Measurements from ENCODE around the gene KCNJ1.

The KCNJ1 gene

DNA sequence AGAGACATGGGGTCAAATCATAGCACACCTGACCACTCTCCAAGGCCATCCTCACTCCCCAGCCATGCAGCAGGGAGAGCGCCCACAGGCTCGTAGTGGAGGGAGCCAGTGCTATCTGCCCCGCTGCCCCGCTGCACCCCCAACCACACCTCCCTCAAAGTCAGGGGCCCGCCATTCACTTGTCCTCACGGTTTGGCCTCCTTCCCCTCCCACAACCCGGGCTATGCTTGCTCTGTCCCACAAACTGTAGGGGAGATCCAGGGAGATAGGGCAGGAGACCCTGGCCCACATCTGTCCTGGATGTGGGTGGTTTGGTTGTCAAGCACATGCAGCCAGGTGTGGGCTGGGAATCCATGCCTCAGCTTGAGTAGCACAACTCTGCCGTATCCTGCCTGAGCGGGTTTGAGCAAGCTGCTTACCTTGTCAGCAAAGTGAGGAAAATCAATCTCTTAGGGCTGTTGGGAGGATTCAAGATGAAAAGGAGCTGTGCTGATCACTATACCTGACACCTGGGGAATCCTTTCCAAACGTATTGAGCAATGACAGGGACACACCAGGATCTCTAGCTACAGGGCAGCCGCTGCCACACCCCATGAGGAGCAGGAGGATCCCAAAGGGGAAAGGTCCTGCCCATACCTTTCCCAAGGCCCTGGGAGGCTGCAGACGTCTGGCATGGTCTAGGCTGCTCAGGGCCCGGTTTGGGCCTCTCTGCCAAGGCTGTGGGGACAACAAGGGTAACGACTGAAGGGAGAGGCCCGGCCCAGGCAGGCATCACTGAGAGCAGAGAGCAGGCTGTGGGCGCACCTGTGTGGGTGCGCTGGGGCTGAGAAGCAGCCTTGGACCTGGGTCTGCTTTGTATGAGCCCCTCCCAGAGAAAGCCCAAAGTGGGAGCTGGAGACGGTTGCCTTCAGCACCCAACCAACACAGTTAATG is 47.4 kb upstream of the KCNJ1 start:
- TF ChIP-seq, protein P1, sequence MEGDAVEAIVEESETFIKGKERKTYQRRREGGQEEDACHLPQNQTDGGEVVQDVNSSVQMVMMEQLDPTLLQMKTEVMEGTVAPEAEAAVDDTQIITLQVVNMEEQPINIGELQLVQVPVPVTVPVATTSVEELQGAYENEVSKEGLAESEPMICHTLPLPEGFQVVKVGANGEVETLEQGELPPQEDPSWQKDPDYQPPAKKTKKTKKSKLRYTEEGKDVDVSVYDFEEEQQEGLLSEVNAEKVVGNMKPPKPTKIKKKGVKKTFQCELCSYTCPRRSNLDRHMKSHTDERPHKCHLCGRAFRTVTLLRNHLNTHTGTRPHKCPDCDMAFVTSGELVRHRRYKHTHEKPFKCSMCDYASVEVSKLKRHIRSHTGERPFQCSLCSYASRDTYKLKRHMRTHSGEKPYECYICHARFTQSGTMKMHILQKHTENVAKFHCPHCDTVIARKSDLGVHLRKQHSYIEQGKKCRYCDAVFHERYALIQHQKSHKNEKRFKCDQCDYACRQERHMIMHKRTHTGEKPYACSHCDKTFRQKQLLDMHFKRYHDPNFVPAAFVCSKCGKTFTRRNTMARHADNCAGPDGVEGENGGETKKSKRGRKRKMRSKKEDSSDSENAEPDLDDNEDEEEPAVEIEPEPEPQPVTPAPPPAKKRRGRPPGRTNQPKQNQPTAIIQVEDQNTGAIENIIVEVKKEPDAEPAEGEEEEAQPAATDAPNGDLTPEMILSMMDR (conservative IDR thresholded peaks at IDR 0.05; ENCODE audit: low read depth, low read length) = no peak
- H3K9ac ChIP-seq = no peak overlapping the region
- H4K20me1 ChIP-seq (ENCODE audit: insufficient read depth) = no peaks in the 10 kb centered on the region
- H3K36me3 ChIP-seq (ENCODE audit: insufficient read depth) = no peaks in the 10 kb centered on the region
- no peak overlapping the region for H3K27ac ChIP-seq
- H3K27me3 ChIP-seq (ENCODE audit: insufficient read depth, low read depth) = no peaks in the 10 kb centered on the region
- no peak overlapping the region for H3K4me2 ChIP-seq
- no peak overlapping the region for H3K4me3 ChIP-seq (IDR thresholded peaks at IDR 0.05; ENCODE audit: insufficient read depth, low read depth, low read length)
- peaks cover 3% of the 10 kb centered on the region for H3K4me1 ChIP-seq (ENCODE audit: low read depth, poor library complexity, severe bottlenecking)
- H2AFZ ChIP-seq (ENCODE audit: low read depth) = no peak overlapping the region
- H3K79me2 ChIP-seq (ENCODE audit: insufficient read depth, low read depth) = no peaks in the 10 kb centered on the region

DNA sequence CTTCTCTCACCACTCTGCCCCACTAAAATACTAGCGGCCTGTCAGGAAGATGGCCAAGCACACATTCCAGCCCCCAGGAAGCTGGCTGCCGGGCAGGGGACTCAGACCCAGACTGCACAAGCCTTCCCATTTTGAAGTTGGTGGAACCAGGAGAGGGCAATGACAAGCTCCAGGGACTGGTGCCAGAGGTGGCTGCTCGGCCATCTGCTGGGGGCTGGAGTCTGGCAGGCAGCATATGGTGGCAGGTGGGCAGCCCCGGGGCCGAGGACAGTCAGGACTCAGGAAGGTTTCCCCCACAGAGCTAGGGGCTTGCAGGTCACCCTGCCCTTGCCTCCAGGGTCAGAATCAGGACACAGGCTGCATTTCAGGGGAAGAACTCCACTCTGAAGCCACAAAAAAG is 46.7 kb upstream of the KCNJ1 start:
- Histone ChIP-seq H3K9ac (no peak overlapping the region), H3K4me1 (ENCODE audit: low read depth, poor library complexity, severe bottlenecking) (no peaks in the 10 kb centered on the region), H2AFZ (ENCODE audit: low read depth) (no peak overlapping the region), H3K79me2 (ENCODE audit: insufficient read depth, low read depth) (no peaks in the 10 kb centered on the region), H4K20me1 (ENCODE audit: insufficient read depth) (no peaks in the 10 kb centered on the region), H3K36me3 (ENCODE audit: insufficient read depth) (no peaks in the 10 kb centered on the region), H3K4me3 (IDR thresholded peaks at IDR 0.05; ENCODE audit: insufficient read depth, low read depth, low read length) (no peak overlapping the region), H3K4me2 (no peak overlapping the region), H3K27me3 (ENCODE audit: insufficient read depth, low read depth) (no peaks in the 10 kb centered on the region), H3K27ac (no peak overlapping the region)
- TF ChIP-seq, protein P1 (conservative IDR thresholded peaks at IDR 0.05; ENCODE audit: low read depth, low read length) = no peak

DNA sequence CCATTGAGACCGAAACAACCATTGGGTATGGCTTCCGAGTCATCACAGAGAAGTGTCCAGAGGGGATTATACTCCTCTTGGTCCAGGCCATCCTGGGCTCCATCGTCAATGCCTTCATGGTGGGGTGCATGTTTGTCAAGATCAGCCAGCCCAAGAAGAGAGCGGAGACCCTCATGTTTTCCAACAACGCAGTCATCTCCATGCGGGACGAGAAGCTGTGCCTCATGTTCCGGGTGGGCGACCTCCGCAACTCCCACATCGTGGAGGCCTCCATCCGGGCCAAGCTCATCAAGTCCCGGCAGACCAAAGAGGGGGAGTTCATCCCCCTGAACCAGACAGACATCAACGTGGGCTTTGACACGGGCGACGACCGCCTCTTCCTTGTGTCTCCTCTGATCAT is 44.6 kb upstream of the KCNJ1 start:
- Histone ChIP-seq H3K79me2 (ENCODE audit: insufficient read depth, low read depth) (no peaks in the 10 kb centered on the region), H4K20me1 (ENCODE audit: insufficient read depth) (no peaks in the 10 kb centered on the region), H3K4me3 (IDR thresholded peaks at IDR 0.05; ENCODE audit: insufficient read depth, low read depth, low read length) (no peak overlapping the region), H3K4me2 (no peak overlapping the region), H3K27ac (no peak overlapping the region), H3K36me3 (ENCODE audit: insufficient read depth) (no peaks in the 10 kb centered on the region), H3K4me1 (ENCODE audit: low read depth, poor library complexity, severe bottlenecking) (no peaks in the 10 kb centered on the region), H3K27me3 (ENCODE audit: insufficient read depth, low read depth) (no peaks in the 10 kb centered on the region), H2AFZ (ENCODE audit: low read depth) (no peak overlapping the region), H3K9ac (no peak overlapping the region)
- TF ChIP-seq, protein P1 (conservative IDR thresholded peaks at IDR 0.05; ENCODE audit: low read depth, low read length) = no peak

DNA sequence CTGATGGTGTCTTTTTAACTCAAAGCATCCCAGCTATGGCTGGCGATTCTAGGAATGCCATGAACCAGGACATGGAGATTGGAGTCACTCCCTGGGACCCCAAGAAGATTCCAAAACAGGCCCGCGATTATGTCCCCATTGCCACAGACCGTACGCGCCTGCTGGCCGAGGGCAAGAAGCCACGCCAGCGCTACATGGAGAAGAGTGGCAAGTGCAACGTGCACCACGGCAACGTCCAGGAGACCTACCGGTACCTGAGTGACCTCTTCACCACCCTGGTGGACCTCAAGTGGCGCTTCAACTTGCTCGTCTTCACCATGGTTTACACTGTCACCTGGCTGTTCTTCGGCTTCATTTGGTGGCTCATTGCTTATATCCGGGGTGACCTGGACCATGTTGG is 44.1 kb upstream of the KCNJ1 start:
- no peak overlapping the region for H2AFZ ChIP-seq (ENCODE audit: low read depth)
- peaks cover 3% of the 10 kb centered on the region for H3K4me1 ChIP-seq (ENCODE audit: low read depth, poor library complexity, severe bottlenecking)
- TF ChIP-seq, protein P1 (conservative IDR thresholded peaks at IDR 0.05; ENCODE audit: low read depth, low read length) = no peak
- H3K27ac ChIP-seq = no peak overlapping the region
- no peaks in the 10 kb centered on the region for H3K36me3 ChIP-seq (ENCODE audit: insufficient read depth)
- H3K4me3 ChIP-seq (IDR thresholded peaks at IDR 0.05; ENCODE audit: insufficient read depth, low read depth, low read length) = no peak overlapping the region
- H4K20me1 ChIP-seq (ENCODE audit: insufficient read depth) = no peaks in the 10 kb centered on the region
- H3K4me2 ChIP-seq = no peak overlapping the region
- no peak overlapping the region for H3K9ac ChIP-seq
- H3K27me3 ChIP-seq (ENCODE audit: insufficient read depth, low read depth) = no peaks in the 10 kb centered on the region
- no peaks in the 10 kb centered on the region for H3K79me2 ChIP-seq (ENCODE audit: insufficient read depth, low read depth)
